ENCODE results near the gene SMCP. TPM values are rescaled to one million over a fixed set of nuclear protein-coding genes. Genes with fewer than 3 reads are reported as not detected.

Gene SMCP
- total RNA-seq, 1 donor from 2014 or later: not detected

- H3K36me3 ChIP-seq: no peaks in the 10 kb centered on the region
- H3K4me3 ChIP-seq: no peak overlapping the region
- intact Hi-C loops (cut with DNase I): no loop called here
- H3K27me3 ChIP-seq: no peaks in the 10 kb centered on the region
- no peak overlapping the region for H3K27ac ChIP-seq
- TF ChIP-seq CTCF (IDR thresholded peaks at IDR 0.05): no peak
- peaks cover 4 to 8% of the 10 kb centered on the region in 2 donors for H3K4me1 ChIP-seq
- no peak for DNase-seq (ENCODE audit: low spot score in 2 of 2)
- H3K9me3 ChIP-seq: no peaks in the 10 kb centered on the region
These were observed 2.2 kb downstream of the SMCP start for GRCh38 chr1:152880316-152880715.

DNA sequence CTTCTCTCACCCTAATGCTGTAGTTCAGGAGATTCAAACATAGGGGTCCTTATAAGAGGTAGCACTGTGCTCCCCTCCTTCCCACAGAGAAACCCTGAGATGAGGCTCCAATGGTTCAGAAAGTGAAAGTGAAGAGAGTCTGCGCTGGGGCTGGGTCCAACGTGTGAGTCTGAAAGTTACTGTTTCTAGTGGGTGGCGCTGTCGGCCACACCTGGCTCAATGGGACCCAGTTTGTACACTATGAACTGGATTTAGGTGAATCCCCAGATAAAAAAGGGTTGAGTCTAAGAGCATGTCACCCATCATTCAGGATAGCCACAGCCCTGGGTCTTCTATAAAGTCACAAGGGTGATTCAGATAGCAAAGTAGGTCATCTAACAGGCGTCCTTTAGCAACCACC lies 2.8 kb downstream of the SMCP start:
- Histone ChIP-seq H3K36me3 (no peaks in the 10 kb centered on the region), H3K27ac (no peak overlapping the region)
- no peak for DNase-seq (ENCODE audit: low spot score in 2 of 2)

DNA sequence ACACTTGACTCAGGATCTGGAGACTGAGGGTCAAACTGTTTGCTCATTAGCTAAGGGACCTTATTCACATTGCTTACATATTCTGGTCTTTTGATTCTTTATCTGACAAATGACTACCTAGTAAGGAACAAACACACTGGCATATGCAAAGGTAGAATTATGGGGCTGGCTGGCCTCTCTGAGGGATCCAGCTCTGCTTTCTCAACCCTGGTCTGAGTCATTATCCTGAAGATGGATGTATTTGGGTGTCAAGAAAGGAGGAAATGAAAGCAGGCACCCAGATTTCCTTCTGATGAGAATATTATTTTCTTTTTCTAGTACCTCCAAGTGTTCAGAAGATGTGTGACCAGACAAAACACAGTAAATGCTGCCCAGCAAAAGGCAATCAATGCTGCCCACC lies 6.0 kb downstream of the SMCP start:
- no peaks in the 10 kb centered on the region for H3K9me3 ChIP-seq
- TF ChIP-seq CTCF (IDR thresholded peaks at IDR 0.05): no peak
- no peak overlapping the region for H3K4me3 ChIP-seq
- H3K27ac ChIP-seq: no peak overlapping the region
- H3K4me1 ChIP-seq: peaks cover 6 to 11% of the 10 kb centered on the region in 2 donors
- intact Hi-C loops (cut with DNase I): no loop called here
- no peaks in the 10 kb centered on the region for H3K36me3 ChIP-seq
- no peak for DNase-seq (ENCODE audit: low spot score in 2 of 2)
- H3K27me3 ChIP-seq: no peaks in the 10 kb centered on the region

More for the DNA sequence above, 2.8 kb downstream of the SMCP start:
- intact Hi-C loops (cut with DNase I): no loop called here
- no peaks in the 10 kb centered on the region for H3K27me3 ChIP-seq
- no peaks in the 10 kb centered on the region for H3K9me3 ChIP-seq
- H3K4me1 ChIP-seq: peaks cover 6 to 11% of the 10 kb centered on the region in 2 donors
- no peak overlapping the region for H3K4me3 ChIP-seq
- TF ChIP-seq CTCF (IDR thresholded peaks at IDR 0.05): no peak

- Histone ChIP-seq H3K27ac (no peak overlapping the region), H3K27me3 (no peaks in the 10 kb centered on the region), H3K4me3 (no peak overlapping the region), H3K9me3 (no peaks in the 10 kb centered on the region), H3K36me3 (no peaks in the 10 kb centered on the region), H3K4me1 (peaks cover 6 to 11% of the 10 kb centered on the region in 2 donors)
- no peak for TF ChIP-seq CTCF (IDR thresholded peaks at IDR 0.05)
- intact Hi-C loops (cut with DNase I): no loop called here
- no peak for DNase-seq (ENCODE audit: low spot score in 2 of 2)
These were observed 6.4 kb downstream of the SMCP start for GRCh38 chr1:152884506-152884905.

DNA sequence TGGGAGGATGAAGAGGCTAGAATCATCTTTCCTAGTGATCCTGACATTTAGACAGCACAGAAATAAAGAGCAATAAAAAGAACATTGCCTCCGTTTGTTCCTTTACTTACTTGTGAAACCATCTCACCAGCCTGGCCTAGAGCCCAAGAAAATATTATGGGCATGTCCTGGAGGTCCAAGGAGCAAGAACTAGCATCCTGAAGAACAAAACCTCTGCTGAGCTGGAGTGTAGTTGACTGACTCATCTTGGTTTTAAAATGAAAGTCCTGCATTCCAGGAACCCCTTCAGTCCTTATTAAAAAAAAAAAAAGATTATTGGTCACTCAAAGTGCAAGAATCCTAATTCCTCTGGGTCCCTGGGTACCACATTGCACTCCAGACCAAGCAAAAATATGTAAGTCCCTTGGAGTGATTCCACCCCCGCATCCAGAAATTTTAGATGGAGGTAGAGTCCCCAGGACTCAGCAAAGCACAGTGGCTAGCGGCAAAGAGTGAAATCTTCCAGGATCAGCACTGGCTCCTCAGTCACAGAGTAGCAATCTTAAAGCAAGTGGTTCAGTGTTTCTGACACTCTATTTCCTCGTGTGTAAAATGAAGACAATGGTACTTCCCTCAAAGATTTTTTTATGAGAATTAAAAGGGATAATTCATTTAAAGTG lies 7.0 kb downstream of the SMCP start:
- intact Hi-C loops (cut with DNase I): no loop called here
- TF ChIP-seq CTCF (IDR thresholded peaks at IDR 0.05): no peak
- no peak overlapping the region for H3K27ac ChIP-seq

More for the DNA sequence above, 7.0 kb downstream of the SMCP start:
- no peaks in the 10 kb centered on the region for H3K36me3 ChIP-seq
- no peak for DNase-seq (ENCODE audit: low spot score in 2 of 2)
- no peak overlapping the region for H3K4me3 ChIP-seq
- H3K9me3 ChIP-seq: no peaks in the 10 kb centered on the region
- H3K27me3 ChIP-seq: no peaks in the 10 kb centered on the region
- H3K4me1 ChIP-seq: peaks cover 6 to 11% of the 10 kb centered on the region in 2 donors

All from ascending aorta (tissue), 2 donors.